ENCODE results near the gene NEGR1.

Gene NEGR1

GRCh38 chr1:72105201-72105600 is 177.1 kb downstream of the NEGR1 start:
- Histone ChIP-seq H3K4me3 (IDR thresholded peaks at IDR 0.05; ENCODE audit: insufficient read depth, low read depth, low read length) (no peak overlapping the region), H2AFZ (ENCODE audit: low read depth) (no peak overlapping the region), H3K27me3 (ENCODE audit: insufficient read depth, low read depth) (no peaks in the 10 kb centered on the region), H3K4me1 (ENCODE audit: low read depth, poor library complexity, severe bottlenecking) (no peaks in the 10 kb centered on the region), H4K20me1 (ENCODE audit: insufficient read depth) (no peaks in the 10 kb centered on the region), H3K9ac (no peak overlapping the region), H3K36me3 (ENCODE audit: insufficient read depth) (no peaks in the 10 kb centered on the region), H3K79me2 (ENCODE audit: insufficient read depth, low read depth) (no peaks in the 10 kb centered on the region), H3K4me2 (no peak overlapping the region), H3K27ac (no peak overlapping the region)
- TF ChIP-seq, protein P1, sequence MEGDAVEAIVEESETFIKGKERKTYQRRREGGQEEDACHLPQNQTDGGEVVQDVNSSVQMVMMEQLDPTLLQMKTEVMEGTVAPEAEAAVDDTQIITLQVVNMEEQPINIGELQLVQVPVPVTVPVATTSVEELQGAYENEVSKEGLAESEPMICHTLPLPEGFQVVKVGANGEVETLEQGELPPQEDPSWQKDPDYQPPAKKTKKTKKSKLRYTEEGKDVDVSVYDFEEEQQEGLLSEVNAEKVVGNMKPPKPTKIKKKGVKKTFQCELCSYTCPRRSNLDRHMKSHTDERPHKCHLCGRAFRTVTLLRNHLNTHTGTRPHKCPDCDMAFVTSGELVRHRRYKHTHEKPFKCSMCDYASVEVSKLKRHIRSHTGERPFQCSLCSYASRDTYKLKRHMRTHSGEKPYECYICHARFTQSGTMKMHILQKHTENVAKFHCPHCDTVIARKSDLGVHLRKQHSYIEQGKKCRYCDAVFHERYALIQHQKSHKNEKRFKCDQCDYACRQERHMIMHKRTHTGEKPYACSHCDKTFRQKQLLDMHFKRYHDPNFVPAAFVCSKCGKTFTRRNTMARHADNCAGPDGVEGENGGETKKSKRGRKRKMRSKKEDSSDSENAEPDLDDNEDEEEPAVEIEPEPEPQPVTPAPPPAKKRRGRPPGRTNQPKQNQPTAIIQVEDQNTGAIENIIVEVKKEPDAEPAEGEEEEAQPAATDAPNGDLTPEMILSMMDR (conservative IDR thresholded peaks at IDR 0.05; ENCODE audit: low read depth, low read length) = no peak

GRCh38 chr1:72101840-72102632 is 180.3 kb downstream of the NEGR1 start:
- Histone ChIP-seq H3K4me1 (ENCODE audit: low read depth, poor library complexity, severe bottlenecking) (no peaks in the 10 kb centered on the region), H3K4me2 (no peak overlapping the region), H3K27me3 (ENCODE audit: insufficient read depth, low read depth) (no peaks in the 10 kb centered on the region), H3K36me3 (ENCODE audit: insufficient read depth) (no peaks in the 10 kb centered on the region), H3K79me2 (ENCODE audit: insufficient read depth, low read depth) (no peaks in the 10 kb centered on the region), H2AFZ (ENCODE audit: low read depth) (no peak overlapping the region), H4K20me1 (ENCODE audit: insufficient read depth) (no peaks in the 10 kb centered on the region), H3K4me3 (IDR thresholded peaks at IDR 0.05; ENCODE audit: insufficient read depth, low read depth, low read length) (no peak overlapping the region), H3K9ac (no peak overlapping the region), H3K27ac (no peak overlapping the region)
- TF ChIP-seq, protein P1 (conservative IDR thresholded peaks at IDR 0.05; ENCODE audit: low read depth, low read length) = no peak

DNA sequence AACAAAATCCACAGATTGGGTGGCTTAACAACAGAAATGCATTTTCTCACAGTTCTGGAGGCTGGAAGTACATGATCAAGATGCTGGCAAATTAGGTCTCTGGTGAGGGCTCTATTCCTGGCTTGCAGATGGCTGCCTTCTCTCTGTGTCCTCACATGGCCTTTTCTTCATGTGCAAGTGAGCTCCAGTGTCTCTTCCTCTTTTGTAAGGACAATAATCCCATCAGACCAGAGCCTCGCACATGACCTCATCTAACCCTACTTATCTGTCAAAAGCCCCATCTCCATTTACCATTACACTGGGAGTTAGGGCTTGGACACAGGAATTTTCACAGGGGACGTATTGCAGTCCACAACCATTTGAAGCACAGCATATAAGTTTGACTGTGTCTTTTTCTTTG is 181.6 kb downstream of the NEGR1 start:
- no peak overlapping the region for H3K9ac ChIP-seq
- no peak overlapping the region for H3K4me3 ChIP-seq (IDR thresholded peaks at IDR 0.05; ENCODE audit: insufficient read depth, low read depth, low read length)
- H4K20me1 ChIP-seq (ENCODE audit: insufficient read depth) = no peaks in the 10 kb centered on the region
- no peaks in the 10 kb centered on the region for H3K4me1 ChIP-seq (ENCODE audit: low read depth, poor library complexity, severe bottlenecking)
- TF ChIP-seq, protein P1 (conservative IDR thresholded peaks at IDR 0.05; ENCODE audit: low read depth, low read length) = no peak
- no peaks in the 10 kb centered on the region for H3K79me2 ChIP-seq (ENCODE audit: insufficient read depth, low read depth)
- H3K36me3 ChIP-seq (ENCODE audit: insufficient read depth) = no peaks in the 10 kb centered on the region
- no peak overlapping the region for H3K27ac ChIP-seq
- no peaks in the 10 kb centered on the region for H3K27me3 ChIP-seq (ENCODE audit: insufficient read depth, low read depth)
- no peak overlapping the region for H2AFZ ChIP-seq (ENCODE audit: low read depth)
- no peak overlapping the region for H3K4me2 ChIP-seq

- H3K36me3 ChIP-seq (ENCODE audit: insufficient read depth) = no peaks in the 10 kb centered on the region
- H3K79me2 ChIP-seq (ENCODE audit: insufficient read depth, low read depth) = no peaks in the 10 kb centered on the region
- TF ChIP-seq, protein P1 (conservative IDR thresholded peaks at IDR 0.05; ENCODE audit: low read depth, low read length) = no peak
- H2AFZ ChIP-seq (ENCODE audit: low read depth) = no peak overlapping the region
- H3K4me3 ChIP-seq (IDR thresholded peaks at IDR 0.05; ENCODE audit: insufficient read depth, low read depth, low read length) = no peak overlapping the region
- no peak overlapping the region for H3K9ac ChIP-seq
- H4K20me1 ChIP-seq (ENCODE audit: insufficient read depth) = no peaks in the 10 kb centered on the region
- no peak overlapping the region for H3K27ac ChIP-seq
- H3K27me3 ChIP-seq (ENCODE audit: insufficient read depth, low read depth) = no peaks in the 10 kb centered on the region
- no peaks in the 10 kb centered on the region for H3K4me1 ChIP-seq (ENCODE audit: low read depth, poor library complexity, severe bottlenecking)
- H3K4me2 ChIP-seq = no peak overlapping the region
Measured at GRCh38 chr1:72097851-72098570, 184.3 kb downstream of the NEGR1 start.

Measured in KMS-11 (cell line).